HCT116 (cell line): ENCODE measurements around the gene PER2.

Source experiments
- ATF3 ChIP-seq: IDR thresholded peaks from 2 replicates; pipeline ENCODE4 v1.6.1; 2012
- CEBPB ChIP-seq: IDR thresholded peaks from 2 replicates; pipeline ENCODE4 v1.6.1; 2012; ENCODE audit warnings: low read depth
- CTCF ChIP-seq, 3 experiments: fragments of 200-600 bp in 1 of 3; sonication (generic) in 1 of 3; IDR thresholded peaks in 2 of 3; conservative IDR thresholded peaks in 1 of 3; 2 replicates each; pipeline ENCODE4 v1.5.1; 2012 to 2017; ENCODE audit warnings: low read depth in 2 of 3, low read length in 2 of 3, antibody characterized with exemption in 1 of 3, borderline replicate concordance in 1 of 3, control low read depth in 1 of 3, mild to moderate bottlenecking in 1 of 3, mixed read lengths in 1 of 3, mixed run types in 1 of 3, moderate library complexity in 1 of 3; ENCODE audit not compliant: insufficient read depth in 1 of 3
- EZH2phosphoT487 ChIP-seq: fragments of 200-600 bp; IDR thresholded peaks from 2 replicates; pipeline ENCODE4 v1.6.1; 2018; ENCODE audit warnings: antibody characterized with exemption, borderline replicate concordance
- POLR2AphosphoS5 ChIP-seq: IDR thresholded peaks from 2 replicates; pipeline ENCODE4 v1.6.1; 2011; ENCODE audit warnings: mild to moderate bottlenecking, low read depth, low read length, moderate library complexity
- SP1 ChIP-seq: IDR thresholded peaks from 2 replicates; pipeline ENCODE4 v1.6.1; 2012; ENCODE audit warnings: low read depth
- ZFX ChIP-seq: fragments of 450-650 bp; IDR thresholded peaks from 2 replicates; pipeline ENCODE4 v1.6.1; 2017
- TF ChIP-seq, protein P1 (sequence below): IDR thresholded peaks from 2 replicates; pipeline ENCODE4 v1.6.1; 2012; ENCODE audit warnings: low read depth

GRCh38 chr2:238327751-238328150 lies 39.3 kb upstream of the PER2 start:
- TF ChIP-seq SP1 (no peak), CEBPB (no peak), CTCF (IDR thresholded peaks at IDR 0.05 in 2 of 3, conservative IDR thresholded peaks at IDR 0.05 in 1 of 3; ENCODE audit: borderline replicate concordance in 1 of 3, insufficient read depth in 1 of 3, low read depth in 2 of 3, low read length in 2 of 3) (no peak), EZH2phosphoT487 (no peak), POLR2AphosphoS5 (no peak), ATF3 (no peak), ZFX (no peak)
- TF ChIP-seq, protein P1, sequence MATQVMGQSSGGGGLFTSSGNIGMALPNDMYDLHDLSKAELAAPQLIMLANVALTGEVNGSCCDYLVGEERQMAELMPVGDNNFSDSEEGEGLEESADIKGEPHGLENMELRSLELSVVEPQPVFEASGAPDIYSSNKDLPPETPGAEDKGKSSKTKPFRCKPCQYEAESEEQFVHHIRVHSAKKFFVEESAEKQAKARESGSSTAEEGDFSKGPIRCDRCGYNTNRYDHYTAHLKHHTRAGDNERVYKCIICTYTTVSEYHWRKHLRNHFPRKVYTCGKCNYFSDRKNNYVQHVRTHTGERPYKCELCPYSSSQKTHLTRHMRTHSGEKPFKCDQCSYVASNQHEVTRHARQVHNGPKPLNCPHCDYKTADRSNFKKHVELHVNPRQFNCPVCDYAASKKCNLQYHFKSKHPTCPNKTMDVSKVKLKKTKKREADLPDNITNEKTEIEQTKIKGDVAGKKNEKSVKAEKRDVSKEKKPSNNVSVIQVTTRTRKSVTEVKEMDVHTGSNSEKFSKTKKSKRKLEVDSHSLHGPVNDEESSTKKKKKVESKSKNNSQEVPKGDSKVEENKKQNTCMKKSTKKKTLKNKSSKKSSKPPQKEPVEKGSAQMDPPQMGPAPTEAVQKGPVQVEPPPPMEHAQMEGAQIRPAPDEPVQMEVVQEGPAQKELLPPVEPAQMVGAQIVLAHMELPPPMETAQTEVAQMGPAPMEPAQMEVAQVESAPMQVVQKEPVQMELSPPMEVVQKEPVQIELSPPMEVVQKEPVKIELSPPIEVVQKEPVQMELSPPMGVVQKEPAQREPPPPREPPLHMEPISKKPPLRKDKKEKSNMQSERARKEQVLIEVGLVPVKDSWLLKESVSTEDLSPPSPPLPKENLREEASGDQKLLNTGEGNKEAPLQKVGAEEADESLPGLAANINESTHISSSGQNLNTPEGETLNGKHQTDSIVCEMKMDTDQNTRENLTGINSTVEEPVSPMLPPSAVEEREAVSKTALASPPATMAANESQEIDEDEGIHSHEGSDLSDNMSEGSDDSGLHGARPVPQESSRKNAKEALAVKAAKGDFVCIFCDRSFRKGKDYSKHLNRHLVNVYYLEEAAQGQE: no peak
